ACC112 (cell line): ENCODE results near the gene WNT9A.
"Not testable (repeated sequence)": the region's sequence is repeated elsewhere in the genome, so short reads cannot be mapped to it uniquely, and the experiment has no call there.

Experiments
- H2AFZ ChIP-seq: fragments of 200-600 bp; sonication (generic); one replicate; pipeline ENCODE4 v1.6.0; 2017; ENCODE audit warnings: antibody characterized with exemption, low read length; ENCODE audit not compliant: unreplicated experiment
- H3K27ac ChIP-seq: fragments of 200-600 bp; sonication (generic); 2 replicates; pipeline ENCODE4 v1.5.1; 2014; ENCODE audit warnings: low read depth, mild to moderate bottlenecking, antibody characterized with exemption, low read length, moderate library complexity
- H3K27me3 ChIP-seq: fragments of 200-600 bp; sonication (generic); 2 replicates; pipeline ENCODE4 v1.6.1; 2014; ENCODE audit warnings: mild to moderate bottlenecking, antibody characterized with exemption, low read length, moderate library complexity, mixed read lengths; ENCODE audit not compliant: insufficient read depth
- H3K36me3 ChIP-seq: fragments of 200-600 bp; sonication (generic); 2 replicates; pipeline ENCODE4 v1.6.1; 2016; ENCODE audit warnings: mild to moderate bottlenecking, antibody characterized with exemption, low read length, moderate library complexity, mixed read lengths; ENCODE audit not compliant: insufficient read depth
- H3K4me1 ChIP-seq: fragments of 200-600 bp; sonication (generic); one replicate; pipeline ENCODE4 v1.6.1; 2016; ENCODE audit warnings: low read length, mixed read lengths; ENCODE audit not compliant: insufficient read depth, unreplicated experiment, control insufficient read depth
- H3K4me3 ChIP-seq: fragments of 200-600 bp; sonication (generic); 2 replicates; pipeline ENCODE4 v1.5.1; 2014; ENCODE audit warnings: mild to moderate bottlenecking, low read depth, low read length
- H3K79me2 ChIP-seq: fragments of 200-600 bp; sonication (generic); one replicate; pipeline ENCODE4 v1.6.0; 2016; ENCODE audit warnings: low read length; ENCODE audit not compliant: control insufficient read depth, unreplicated experiment, insufficient read depth

WNT9A gene

DNA sequence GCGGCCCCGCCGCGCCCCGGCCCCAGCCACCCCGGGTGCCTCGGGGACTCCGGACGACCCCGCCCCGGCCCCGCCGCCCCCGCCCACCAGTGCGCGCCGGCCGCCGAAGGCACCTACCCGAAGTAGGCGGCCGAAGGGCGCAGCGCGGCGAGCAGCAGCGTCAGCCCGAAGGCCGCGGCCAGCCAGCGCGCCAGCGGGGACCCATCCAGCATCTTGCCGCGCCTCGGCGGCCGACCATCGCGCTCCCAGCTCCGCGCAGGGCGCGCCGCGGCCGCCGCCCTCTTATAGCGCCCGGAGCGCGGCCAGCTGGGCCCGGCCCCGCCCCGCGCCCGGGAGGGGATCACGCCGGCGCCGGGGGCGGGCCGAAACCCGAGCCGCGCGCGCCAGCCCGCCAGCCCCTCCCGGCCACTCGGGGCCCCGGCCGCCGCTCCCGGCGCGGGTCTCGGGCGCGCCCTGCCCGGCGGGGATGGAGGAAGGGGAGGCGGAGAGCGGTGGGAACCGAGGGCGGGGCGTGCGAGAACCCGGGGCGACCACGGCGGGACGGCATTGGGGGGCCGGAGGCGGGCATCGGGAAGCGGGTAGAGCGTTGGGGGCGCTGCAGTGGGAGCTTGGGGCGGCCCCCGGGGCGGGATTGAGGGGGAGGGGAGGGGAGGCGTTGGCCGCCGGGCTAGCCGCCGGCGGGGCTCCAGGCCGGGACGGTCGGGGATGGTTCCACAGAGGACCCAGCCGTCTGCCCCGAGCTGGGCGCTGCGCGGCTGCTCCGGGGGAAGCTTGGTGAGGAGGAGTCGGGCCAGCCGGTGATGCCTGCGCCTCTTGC is at the start of gene WNT9A:
TSS of gene WNT9A (minus strand) at position 257 of the 817 bp plus-strand sequence. CDS start at position 212, 45 bp downstream.
- peak within 1 kb of the TSS; percentile 49 for H2AFZ ChIP-seq

DNA sequence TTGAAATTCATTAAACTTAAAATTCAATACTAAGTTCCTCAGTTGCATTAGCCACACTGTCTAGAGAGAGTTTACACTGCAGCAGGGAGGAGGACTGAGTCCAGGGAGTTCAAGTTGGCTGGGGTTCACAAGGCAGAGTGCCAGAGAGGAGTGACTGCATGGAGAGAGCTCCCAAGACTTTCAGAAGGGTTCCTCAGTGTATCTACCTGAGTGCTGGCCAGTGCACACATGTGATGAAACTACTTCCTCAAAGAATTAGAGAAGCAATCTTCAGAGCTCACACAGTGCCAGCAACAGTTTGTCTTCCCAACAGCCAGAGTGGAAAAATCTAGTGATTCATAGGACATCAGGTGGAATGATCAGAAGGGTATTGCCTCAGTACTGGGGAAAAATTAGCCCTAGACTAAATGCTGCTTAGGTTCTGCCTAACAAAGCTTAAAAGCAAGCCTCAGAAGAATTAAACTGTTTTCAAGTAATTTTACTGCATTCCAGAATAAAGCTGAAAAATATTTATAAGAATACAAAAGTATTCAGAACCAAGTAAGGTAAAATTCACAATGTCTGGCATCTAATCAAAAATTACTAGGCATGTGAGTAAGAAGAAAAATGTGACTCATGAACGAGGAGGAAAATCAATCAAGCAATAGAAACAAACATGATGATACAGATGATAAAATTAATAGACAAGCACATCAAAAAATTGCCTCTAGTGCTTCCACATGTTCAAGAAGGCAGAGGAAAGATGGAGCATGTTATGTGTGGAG is 48.6 kb upstream of the WNT9A start:
- Histone ChIP-seq H3K27me3 (peaks cover 17% of the 10 kb centered on the region), H3K27ac (no peak overlapping the region), H3K4me3 (no peak overlapping the region), H3K79me2 (no peaks in the 10 kb centered on the region), H2AFZ (no peak overlapping the region), H3K4me1 (no peaks in the 10 kb centered on the region), H3K36me3 (no peaks in the 10 kb centered on the region)

More for the DNA sequence above, at the start of gene WNT9A:
- H3K27me3 ChIP-seq: peaks cover 17% of the 10 kb centered on the region
- H3K4me1 ChIP-seq: peaks cover 3% of the 10 kb centered on the region
- no peaks in the 10 kb centered on the region for H3K79me2 ChIP-seq
- peak within 1 kb of the TSS; percentile 74 for H3K4me3 ChIP-seq
- no peak within 1 kb of the TSS for H3K27ac ChIP-seq
- no peaks in the 10 kb centered on the region for H3K36me3 ChIP-seq

GRCh38 chr1:227994632-227995300 is 47.0 kb upstream of the WNT9A start:
- Histone ChIP-seq H3K4me1 (no peaks in the 10 kb centered on the region), H2AFZ (no peak overlapping the region), H3K4me3 (no peak overlapping the region), H3K27me3 (peaks cover 21% of the 10 kb centered on the region), H3K79me2 (no peaks in the 10 kb centered on the region), H3K27ac (no peak overlapping the region), H3K36me3 (no peaks in the 10 kb centered on the region)

- Histone ChIP-seq H2AFZ (no peak overlapping the region), H3K36me3 (no peaks in the 10 kb centered on the region), H3K4me3 (no peak overlapping the region)
These were observed 39.4 kb upstream of the WNT9A start for GRCh38 chr1:227987181-227987580.

GRCh38 chr1:227975583-227976283 is 28.0 kb upstream of the WNT9A start:
- H3K4me3 ChIP-seq, H3K4me1 ChIP-seq, H3K27me3 ChIP-seq, H3K27ac ChIP-seq, H2AFZ ChIP-seq, H3K36me3 ChIP-seq, H3K79me2 ChIP-seq: not testable (repeated sequence)

More at GRCh38 chr1:227987181-227987580, 39.4 kb upstream of the WNT9A start:
- peaks cover 53% of the 10 kb centered on the region for H3K27me3 ChIP-seq
- H3K79me2 ChIP-seq: no peaks in the 10 kb centered on the region
- no peaks in the 10 kb centered on the region for H3K4me1 ChIP-seq
- H3K27ac ChIP-seq: no peak overlapping the region

DNA sequence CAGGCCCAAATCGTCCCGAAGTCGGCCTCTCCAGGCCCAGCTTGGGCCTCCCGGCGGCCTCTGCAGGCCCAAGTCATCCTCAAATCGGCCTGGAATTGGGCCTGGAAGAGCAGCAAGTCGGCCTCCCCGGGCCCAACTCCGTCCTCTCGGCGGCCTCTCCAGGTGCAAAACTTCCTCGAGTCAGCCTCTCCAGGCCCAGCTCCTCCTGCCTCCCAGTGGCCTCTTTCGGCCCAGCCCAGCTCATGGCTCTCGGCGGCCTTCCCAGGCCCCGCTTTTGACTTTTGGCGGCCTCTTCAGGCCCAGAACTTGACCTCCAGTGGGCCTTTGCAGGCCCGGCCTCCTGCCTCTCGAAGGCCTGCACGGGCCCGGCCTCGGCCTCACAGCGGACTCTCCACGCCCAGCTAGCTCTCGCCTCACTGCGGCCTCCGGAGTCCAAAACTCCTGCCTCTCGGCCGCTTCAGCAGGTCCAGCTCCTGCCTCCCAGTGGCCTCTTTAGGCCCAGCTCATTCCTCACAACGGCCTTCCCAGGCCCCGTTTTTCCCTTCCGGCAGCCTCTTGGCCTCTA is 26.1 kb upstream of the WNT9A start:
- not testable (repeated sequence) for H3K79me2 ChIP-seq, H3K4me1 ChIP-seq, H3K4me3 ChIP-seq, H3K36me3 ChIP-seq, H2AFZ ChIP-seq, H3K27ac ChIP-seq, H3K27me3 ChIP-seq

DNA sequence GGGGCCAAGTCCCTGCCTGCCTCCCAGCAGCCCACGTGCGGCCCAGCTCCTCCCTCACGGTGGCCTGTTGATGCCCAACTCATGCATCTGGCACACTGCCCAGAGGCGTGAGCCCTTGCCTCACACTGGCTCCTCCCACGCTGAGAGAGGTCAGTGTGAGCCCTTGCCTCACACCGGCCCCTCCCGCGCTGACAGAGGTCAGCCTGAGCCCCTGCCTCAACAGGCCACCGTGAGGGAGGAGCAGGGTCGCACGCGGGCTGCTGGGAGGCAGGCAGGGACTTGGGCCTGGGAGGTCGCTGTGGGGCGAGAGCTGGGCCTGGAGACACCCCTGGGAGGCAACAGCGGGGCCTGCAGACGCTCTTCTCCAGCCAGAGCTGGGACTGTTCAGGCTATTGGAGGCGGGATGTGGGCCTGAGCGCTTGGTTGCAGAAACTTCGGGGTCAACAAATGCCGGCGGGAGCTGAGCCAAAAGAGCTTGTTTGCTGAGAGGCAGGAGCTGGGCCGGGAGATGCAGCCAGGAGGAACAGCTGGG is 25.2 kb upstream of the WNT9A start:
- not testable (repeated sequence) for H3K27me3 ChIP-seq, H3K79me2 ChIP-seq, H3K4me1 ChIP-seq, H2AFZ ChIP-seq, H3K4me3 ChIP-seq, H3K36me3 ChIP-seq, H3K27ac ChIP-seq

GRCh38 chr1:227972283-227972679 is 24.5 kb upstream of the WNT9A start:
- H3K4me1 ChIP-seq, H3K79me2 ChIP-seq, H3K27ac ChIP-seq, H2AFZ ChIP-seq, H3K4me3 ChIP-seq, H3K27me3 ChIP-seq, H3K36me3 ChIP-seq: not testable (repeated sequence)

DNA sequence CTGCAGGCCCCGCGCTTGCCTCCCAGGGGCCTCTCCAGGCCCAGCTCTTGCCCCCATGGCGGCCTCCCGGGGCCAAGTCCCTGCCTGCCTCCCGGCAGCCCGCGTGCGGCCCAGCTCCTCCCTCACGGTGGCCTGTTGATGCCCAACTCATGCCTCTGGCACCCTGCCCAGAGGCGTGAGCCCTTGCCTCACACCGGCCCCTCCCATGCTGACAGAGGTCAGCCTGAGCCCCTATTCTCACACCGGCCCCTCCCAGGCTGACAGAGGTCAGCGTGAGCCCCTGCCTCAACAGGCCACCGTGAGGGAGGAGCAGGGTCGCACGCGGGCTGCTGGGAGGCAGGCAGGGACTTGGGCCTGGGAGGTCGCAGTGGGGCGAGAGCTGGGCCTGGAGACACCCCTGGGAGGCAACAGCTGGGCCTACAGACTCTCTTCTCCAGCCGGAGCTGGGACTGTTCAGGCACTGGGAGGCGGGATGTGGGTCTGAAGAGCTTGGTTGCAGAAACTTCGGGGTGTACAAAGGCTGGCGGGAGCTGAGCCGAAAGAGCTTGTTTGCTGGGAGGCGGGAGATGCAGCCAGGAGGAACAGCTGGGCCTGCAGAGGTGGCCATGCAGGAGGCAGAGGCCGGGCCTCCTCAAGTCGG is 24.0 kb upstream of the WNT9A start:
- not testable (repeated sequence) for H3K4me1 ChIP-seq, H3K27me3 ChIP-seq, H3K79me2 ChIP-seq, H3K27ac ChIP-seq, H3K36me3 ChIP-seq, H3K4me3 ChIP-seq, H2AFZ ChIP-seq
